H1 (cell line): ENCODE measurements around the gene MCRS1. TPM values are rescaled to one million over a fixed set of nuclear protein-coding genes. Genes with fewer than 3 reads are reported as not detected.

Experiments
- CTCF ChIA-PET: fragments of 300-600 bp; sonication (Branson Sonifier 250); formaldehyde crosslinking; loops from one replicate; lab custom pipeline; 2021; ENCODE audit not compliant: partially characterized antibody; lab: Charles Lee
- POLR2A ChIA-PET: fragments of 300-600 bp; sonication (Branson Sonifier 250); formaldehyde crosslinking; loops from one replicate; lab custom pipeline; 2021; ENCODE audit warnings: inconsistent platforms; ENCODE audit not compliant: partially characterized antibody; lab: Charles Lee
- DNase-seq, 2 experiments: peaks; one replicate each; pipeline versions ENCODE4 v3.0.0 to v3.0.0-alpha.2; 2010 to 2022; ENCODE audit warnings: low spot score in 2 of 2, low read depth in 1 of 2, mixed read lengths in 1 of 2
- FAIRE-seq: peaks from 2 replicates; lab custom pipeline; 2011; peaks lifted over from hg19 to GRCh38; lab: Jason Lieb, UNC
- H2AFZ ChIP-seq: 2 replicates; pipeline ENCODE4 v1.8.1; 2012; ENCODE audit warnings: low read length, inconsistent platforms
- H2AK5ac ChIP-seq: 2 replicates; pipeline ENCODE4 v1.6.1; 2013; ENCODE audit warnings: low read depth, low read length
- H2BK120ac ChIP-seq: replicated peaks from 2 replicates; pipeline ENCODE3; 2013; ENCODE audit warnings: low read depth, low read length, inconsistent platforms
- H2BK12ac ChIP-seq: 2 replicates; pipeline ENCODE4 v1.6.1; 2013; ENCODE audit warnings: low read depth, low read length
- H2BK15ac ChIP-seq: 2 replicates; pipeline ENCODE4 v1.6.1; 2013; ENCODE audit warnings: low read length
- H2BK20ac ChIP-seq: 2 replicates; pipeline ENCODE4 v1.6.1; 2013; ENCODE audit warnings: low read length
- H2BK5ac ChIP-seq: 2 replicates; pipeline ENCODE4 v1.6.1; 2013; ENCODE audit warnings: low read depth, low read length
- H3K14ac ChIP-seq: 2 replicates; pipeline ENCODE4 v1.6.1; 2013; ENCODE audit warnings: inconsistent platforms; ENCODE audit not compliant: insufficient read length
- H3K18ac ChIP-seq: 2 replicates; pipeline ENCODE4 v1.6.1; 2013; ENCODE audit warnings: low read length; ENCODE audit errors: extremely low read depth
- H3K23ac ChIP-seq: 2 replicates; pipeline ENCODE4 v1.6.1; 2013; ENCODE audit warnings: inconsistent platforms; ENCODE audit not compliant: insufficient read length
- H3K23me2 ChIP-seq: 2 replicates; pipeline ENCODE4 v1.6.1; 2013; ENCODE audit warnings: low read depth, low read length
- H3K27ac ChIP-seq: 2 replicates; pipeline ENCODE4 v1.6.1; 2011; ENCODE audit warnings: low read depth, low read length, inconsistent platforms
- H3K27me3 ChIP-seq, 4 experiments: replicated peaks in 1 of 4; 1 replicate in 1 of 4; 2 replicates in 3 of 4; pipeline versions ENCODE4 v1.6.1 to v1.8.1; 2011 to 2013; ENCODE audit warnings: low read length in 3 of 4, mild to moderate bottlenecking in 3 of 4, inconsistent platforms in 2 of 4, mixed read lengths in 2 of 4, moderate library complexity in 1 of 4; ENCODE audit not compliant: control insufficient read depth in 3 of 4, insufficient read depth in 3 of 4; ENCODE audit errors: extremely low read depth in 1 of 4
- H3K36me3 ChIP-seq, 4 experiments: 2 replicates each; pipeline versions ENCODE4 v1.6.1 to v1.8.1; 2011 to 2013; ENCODE audit warnings: mild to moderate bottlenecking in 4 of 4, low read length in 3 of 4, moderate library complexity in 2 of 4, control low read depth in 1 of 4, inconsistent platforms in 1 of 4; ENCODE audit not compliant: insufficient read depth in 4 of 4, control insufficient read depth in 2 of 4
- H3K4ac ChIP-seq: replicated peaks from 2 replicates; pipeline ENCODE3; 2013; ENCODE audit warnings: low read length, low read depth, mixed read lengths, inconsistent platforms; ENCODE audit not compliant: insufficient read length
- H3K4me1 ChIP-seq, 4 experiments: replicated peaks in 1 of 4; 1 replicate in 1 of 4; 2 replicates in 3 of 4; pipeline versions ENCODE4 v1.6.1 to v1.8.1; 2011 to 2013; ENCODE audit warnings: low read length in 3 of 4, inconsistent platforms in 2 of 4, mixed read lengths in 1 of 4; ENCODE audit not compliant: insufficient read depth in 4 of 4, control insufficient read depth in 3 of 4
- H3K4me2 ChIP-seq, 2 experiments: 2 replicates each; pipeline versions ENCODE4 v1.6.1 to v1.8.1; 2011 to 2013; ENCODE audit warnings: low read depth in 2 of 2, low read length in 2 of 2, control low read depth in 1 of 2, inconsistent platforms in 1 of 2, mild to moderate bottlenecking in 1 of 2; ENCODE audit not compliant: insufficient read depth in 1 of 2
- H3K4me3 ChIP-seq, 4 experiments: fragments of 200-600, 300-600 bp in 1 of 4; sonication (generic), shearing (Covaris generic), sonication (Bioruptor Twin) in 1 of 4; 2 replicates each; pipeline versions ENCODE4 v1.5.1 to v1.8.1; 2011 to 2016; ENCODE audit warnings: low read length in 4 of 4, low read depth in 3 of 4, control low read depth in 2 of 4, inconsistent platforms in 2 of 4, mild to moderate bottlenecking in 2 of 4, mixed read lengths in 1 of 4, moderate library complexity in 1 of 4; ENCODE audit not compliant: insufficient read depth in 2 of 4; ENCODE audit errors: extremely low read depth in 1 of 4
- H3K56ac ChIP-seq: replicated peaks from 2 replicates; pipeline ENCODE3; 2013; ENCODE audit warnings: low read depth, mild to moderate bottlenecking, mixed read lengths, low read length, inconsistent platforms; ENCODE audit not compliant: insufficient read length
- H3K79me1 ChIP-seq: 2 replicates; pipeline ENCODE4 v1.6.1; 2013; ENCODE audit warnings: low read depth, low read length, control low read depth
- H3K79me2 ChIP-seq, 2 experiments: 2 replicates each; pipeline versions ENCODE4 v1.6.1 to v1.8.1; 2012 to 2013; ENCODE audit warnings: low read length in 2 of 2, mild to moderate bottlenecking in 2 of 2, inconsistent platforms in 1 of 2; ENCODE audit not compliant: insufficient read depth in 2 of 2, control insufficient read depth in 1 of 2
- H3K9ac ChIP-seq, 4 experiments: replicated peaks in 1 of 4; 1 replicate in 1 of 4; 2 replicates in 3 of 4; pipeline versions ENCODE4 v1.6.1 to v1.8.1; 2011 to 2013; ENCODE audit warnings: low read depth in 3 of 4, low read length in 3 of 4, control low read depth in 2 of 4, mild to moderate bottlenecking in 2 of 4, moderate library complexity in 2 of 4, inconsistent platforms in 1 of 4; ENCODE audit errors: extremely low read depth in 1 of 4
- H3K9me3 ChIP-seq, 2 experiments: 2 replicates each; pipeline versions ENCODE4 v1.6.1 to v1.8.1; 2012 to 2013; ENCODE audit warnings: mild to moderate bottlenecking in 2 of 2, moderate library complexity in 2 of 2, control low read depth in 1 of 2, inconsistent platforms in 1 of 2, low read depth in 1 of 2, low read length in 1 of 2, mixed read lengths in 1 of 2; ENCODE audit not compliant: insufficient read depth in 2 of 2
- H4K20me1 ChIP-seq, 2 experiments: replicated peaks in 1 of 2; 2 replicates each; pipeline versions ENCODE3 to v1.8.1; 2011 to 2013; ENCODE audit warnings: inconsistent platforms in 2 of 2, low read length in 2 of 2, mild to moderate bottlenecking in 1 of 2; ENCODE audit not compliant: insufficient read depth in 2 of 2, control insufficient read depth in 1 of 2
- H4K5ac ChIP-seq: 2 replicates; pipeline ENCODE4 v1.6.1; 2013; ENCODE audit warnings: low read length, low read depth, mixed read lengths, inconsistent platforms; ENCODE audit not compliant: insufficient read length
- H4K8ac ChIP-seq: 2 replicates; pipeline ENCODE4 v1.8.0; 2013; ENCODE audit warnings: mild to moderate bottlenecking, moderate library complexity, low read length, inconsistent platforms; ENCODE audit not compliant: insufficient read depth; ENCODE audit errors: extremely low read depth
- H4K91ac ChIP-seq: replicated peaks from 2 replicates; pipeline ENCODE3; 2013; ENCODE audit warnings: low read length, mixed read lengths, inconsistent platforms; ENCODE audit not compliant: insufficient read length
- CHD1 ChIP-seq: IDR thresholded peaks from 2 replicates; pipeline ENCODE4 v1.6.1; 2012; ENCODE audit warnings: low read depth, low read length, improper control_type of control experiment
- E2F6 ChIP-seq: IDR thresholded peaks from 2 replicates; pipeline ENCODE4 v1.6.1; 2012; ENCODE audit warnings: inconsistent platforms
- KDM5A ChIP-seq: fragments of 200-600 bp; IDR thresholded peaks from 2 replicates; pipeline ENCODE4 v1.7.1; 2012; ENCODE audit warnings: mild to moderate bottlenecking, low read length, inconsistent platforms, mixed read lengths
- MAX ChIP-seq: IDR thresholded peaks from 2 replicates; pipeline ENCODE4 v1.6.1; 2012; ENCODE audit warnings: inconsistent platforms
- POLR2A ChIP-seq, 2 experiments: IDR thresholded peaks; 1 replicate in 1 of 2; 2 replicates in 1 of 2; pipeline ENCODE4 v1.6.1; 2011; ENCODE audit warnings: low read depth in 2 of 2, low read length in 2 of 2, mild to moderate bottlenecking in 2 of 2; ENCODE audit errors: control extremely low read depth in 1 of 2
- RBBP5 ChIP-seq: IDR thresholded peaks from 2 replicates; pipeline ENCODE4 v1.7.1; 2012; ENCODE audit warnings: low read depth, mild to moderate bottlenecking, inconsistent platforms, low read length, moderate library complexity, borderline replicate concordance
- SAP30 ChIP-seq: fragments of 300-600 bp; sonication (generic); IDR thresholded peaks from 2 replicates; pipeline ENCODE4 v1.7.1; 2012; ENCODE audit warnings: low read length, moderate library complexity, mild to moderate bottlenecking, inconsistent platforms; ENCODE audit not compliant: insufficient read depth, insufficient replicate concordance
- SP4 ChIP-seq: IDR thresholded peaks from 2 replicates; pipeline ENCODE4 v1.6.1; 2012; ENCODE audit warnings: low read length, inconsistent platforms
- WGBS, 2 experiments: shearing (Covaris generic) in 1 of 2; methylation state at CpG; one replicate each; pipeline versions ENCODE4 v1.1.6 to v1.1.7; 2013 to 2015; ENCODE audit warnings: low lambda C conversion rate in 2 of 2, mixed read lengths in 2 of 2, inconsistent platforms in 1 of 2, low coverage in 1 of 2, missing lambda C conversion rate in 1 of 2; ENCODE audit not compliant: insufficient replicate concordance in 2 of 2, insufficient coverage in 1 of 2, insufficient read length in 1 of 2; ENCODE audit errors: extremely low coverage in 1 of 2, missing lambda C conversion rate in 1 of 2; 5-methylcytosine and 5-hydroxymethylcytosine counted together
- polyA plus RNA-seq, 7 experiments: library from polyadenylated mRNA; depleted of rRNA in 3 of 7; stranded (reverse) in 5 of 7; unstranded in 2 of 7; fragments of >200 nt in 5 of 7; fragments of 200-250 nt in 2 of 7; gene quantifications; 1 replicate in 5 of 7; 2 replicates in 1 of 7; 4 replicates in 1 of 7; pipeline versions ENCODE4 v1.2.1 to v1.2.3, GENCODE V29; 2011 to 2013; ENCODE audit warnings: missing spikeins in 2 of 7, mixed read lengths in 2 of 7
- total RNA-seq: library from RNA; stranded (reverse); fragmentation: NEBNext Ultra II Directional; extraction: Animal tissue kit (Norgen Biotek cat#: 25700); gene quantifications from 2 replicates; pipeline ENCODE4 v1.2.1, GENCODE V29; 2021
- TF ChIP-seq, protein P1 (sequence below): IDR thresholded peaks from 2 replicates; pipeline ENCODE4 v1.6.1; 2011; ENCODE audit warnings: low read depth, mild to moderate bottlenecking, low read length; ENCODE audit not compliant: insufficient read depth

The MCRS1 gene
- total and polyA plus RNA-seq, 2 of the 8 experiments (the other 6 are each of a cell fraction or from before 2014, with no cell fraction given) = 90.3 to 139 TPM

- Histone ChIP-seq H4K20me1 (peaks cover 0 to 5% of the 10 kb centered on the region in 2 experiments), H2BK20ac (peak overlapping the region; percentile 32; the same call in 1 of the 2 replicates), H3K36me3 (no peaks in the 10 kb centered on the region), H3K56ac (peak overlapping the region; percentile 7), H3K4me2 (peak overlapping the region; percentile 76 to 95), H2AFZ (peak overlapping the region; percentile 61; the same call in 1 of the 2 replicates), H4K91ac (peak overlapping the region; percentile 86), H2BK5ac (no peak overlapping the region; the same call in 1 of the 2 replicates), H3K4ac (peak overlapping the region; percentile 72), H3K23ac (no peak overlapping the region), H4K8ac (peak overlapping the region; percentile 81), H3K27ac (no peak overlapping the region), H3K9ac (0 out of 7 replicates have a peak overlapping the region, but pooled peaks of 1 of the 4 experiments have one; percentile 2), H3K4me1 (peaks cover 0 to 22% (median 16%) of the 10 kb centered on the region in 4 experiments; a peak in 6 of 7 replicates), H2BK12ac (peak overlapping the region; percentile 97; the same call in 1 of the 2 replicates), H3K18ac (peak overlapping the region; percentile 97), H3K4me3 (peak overlapping the region; percentile 22 to 56 (median 34)), H3K9me3 (no peaks in the 10 kb centered on the region), H2AK5ac (no peak overlapping the region), H3K23me2 (peaks cover 11% of the 10 kb centered on the region; the same call in 1 of the 2 replicates), H4K5ac (no peak overlapping the region), H3K79me2 (no peaks in the 10 kb centered on the region), H3K79me1 (no peaks in the 10 kb centered on the region), H3K14ac (no peak overlapping the region), H2BK15ac (peak overlapping the region; percentile 95; the same call in 1 of the 2 replicates), H2BK120ac (no peak overlapping the region), H3K27me3 (peaks cover 10 to 72% (median 61%) of the 10 kb centered on the region in 4 experiments)
- POLR2A ChIA-PET = interaction anchor here (0.9 to 6.7 kb wide), 3 partner anchors 8 to 182 kb away, joined by 3 to 72 read pairs (median 5); partner anchors contain the start of gene MCRS1
- FAIRE-seq (no peak), DNase-seq (peak in 1 of 2 experiments; percentile 73)
- CTCF ChIA-PET = interaction anchor here (0.8 to 14.0 kb wide), 7 partner anchors 12 to 217 kb away, joined by 3 to 171 read pairs (median 91); partner anchors contain the start of genes KCNH3 and MCRS1
- WGBS, 2 experiments = 14% methylated on average over 66 of the region's 70 CpGs; no CpG with 5 or more reads in 1 of the 2 experiments
- TF ChIP-seq POLR2A (IDR thresholded peaks at IDR 0.05; ENCODE audit: control extremely low read depth in 1 of 2, low read depth in 2 of 2, low read length in 2 of 2) (no peak), MAX (peak; percentile 81; the same call in 1 of the 2 replicates), CHD1 (no peak), RBBP5 (no peak), SAP30 (no peak), E2F6 (peak; percentile 71; the same call in 1 of the 2 replicates), KDM5A (no peak), SP4 (no peak)
- TF ChIP-seq, protein P1, sequence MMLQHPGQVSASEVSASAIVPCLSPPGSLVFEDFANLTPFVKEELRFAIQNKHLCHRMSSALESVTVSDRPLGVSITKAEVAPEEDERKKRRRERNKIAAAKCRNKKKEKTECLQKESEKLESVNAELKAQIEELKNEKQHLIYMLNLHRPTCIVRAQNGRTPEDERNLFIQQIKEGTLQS = no peak
Observed at GRCh38 chr12:49548822-49549648, 18.9 kb downstream of the MCRS1 start.
